GM20000 (cell line): ENCODE results near the gene GABRB1.

Experiments
- DNase-seq: peaks from one replicate; pipeline ENCODE4 v3.0.0; 2012; ENCODE audit warnings: low spot score
- CTCF ChIP-seq: IDR thresholded peaks from 2 replicates; pipeline ENCODE4 v1.5.1; 2012; ENCODE audit warnings: mild to moderate bottlenecking, control low read depth; ENCODE audit errors: extremely low read depth, missing control alignments

Gene GABRB1

GRCh38 chr4:47444031-47444430 lies 412.7 kb downstream of the GABRB1 start:
- DNase-seq, result no peak
- no peak for TF ChIP-seq CTCF

GRCh38 chr4:47451657-47452056 lies 420.3 kb downstream of the GABRB1 start:
- no peak for TF ChIP-seq CTCF
- DNase-seq, result no peak

GRCh38 chr4:47462799-47463234 lies 431.4 kb downstream of the GABRB1 start:
- peak; percentile 22 for DNase-seq
- no peak for TF ChIP-seq CTCF

- peak; percentile 94 for DNase-seq
- TF ChIP-seq CTCF, result no peak
Measured at GRCh38 chr4:47463235-47463956, 432.0 kb downstream of the GABRB1 start, which contains the start of gene COMMD8. COMMD8 (minus strand) TSS chr4:47463702; CDS start chr4:47463651, 51 bp downstream.

- TF ChIP-seq CTCF, result no peak
- peak; percentile 25 for DNase-seq
Measured at GRCh38 chr4:47465004-47465403, 433.6 kb downstream of the GABRB1 start.

GRCh38 chr4:47466056-47466785 lies 434.9 kb downstream of the GABRB1 start:
- TF ChIP-seq CTCF, result no peak
- no peak for DNase-seq

- no peak for TF ChIP-seq CTCF
- DNase-seq, result no peak
Measured at GRCh38 chr4:47468706-47469365, 437.5 kb downstream of the GABRB1 start.
